Epithelial cell of proximal tubule (primary cell): ENCODE measurements around the gene ABTB2. TPM values are rescaled to one million over a fixed set of nuclear protein-coding genes. Genes with fewer than 3 reads are reported as not detected.
A peak's percentile ranks its signal among the peaks of the same experiment; 100 is the strongest.

Source experiments
- DNase-seq: peaks from one replicate; pipeline ENCODE4 v3.0.0-alpha.2; 2011; ENCODE audit warnings: low read depth
- H3K4me3 ChIP-seq: 2 replicates; pipeline ENCODE4 v1.5.1; 2011; ENCODE audit warnings: low read depth, mild to moderate bottlenecking, low read length
- CTCF ChIP-seq: conservative IDR thresholded peaks from 2 replicates; pipeline ENCODE4 v1.5.1; 2012; ENCODE audit warnings: low read depth, mild to moderate bottlenecking, low read length
- total RNA-seq: library from RNA; depleted of rRNA; stranded (reverse); fragments of >200 nt; gene quantifications from 2 replicates; pipeline ENCODE4 v1.2.3, GENCODE V29; 2015

ABTB2 gene
- total RNA-seq, 1 donor from 2014 or later: 17.6 TPM

GRCh38 chr11:34314936-34315335 lies 42.9 kb downstream of the ABTB2 start:
- TF ChIP-seq CTCF: no peak
- no peak overlapping the region for H3K4me3 ChIP-seq
- DNase-seq: no peak

GRCh38 chr11:34314176-34314575 lies 43.6 kb downstream of the ABTB2 start:
- no peak for DNase-seq
- TF ChIP-seq CTCF: no peak
- no peak overlapping the region for H3K4me3 ChIP-seq

GRCh38 chr11:34313099-34313517 lies 44.7 kb downstream of the ABTB2 start:
- DNase-seq: no peak
- TF ChIP-seq CTCF: no peak
- no peak overlapping the region for H3K4me3 ChIP-seq

GRCh38 chr11:34311126-34311525 lies 46.7 kb downstream of the ABTB2 start:
- no peak for DNase-seq
- no peak overlapping the region for H3K4me3 ChIP-seq
- no peak for TF ChIP-seq CTCF

- no peak for TF ChIP-seq CTCF
- H3K4me3 ChIP-seq: no peak overlapping the region
- DNase-seq: no peak
These were observed 47.8 kb downstream of the ABTB2 start for GRCh38 chr11:34309965-34310364.

GRCh38 chr11:34308913-34309585 lies 48.8 kb downstream of the ABTB2 start:
- peak; percentile 94 for DNase-seq
- no peak overlapping the region for H3K4me3 ChIP-seq
- TF ChIP-seq CTCF: peak; percentile 39
